Lower lobe of right lung (tissue), 2 donors: ENCODE data around the gene NFILZ. TPM values are rescaled to one million over a fixed set of nuclear protein-coding genes. Genes with fewer than 3 reads are reported as not detected.
A peak's percentile ranks its signal among the peaks of the same experiment; 100 is the strongest.
"Not testable (repeated sequence)": the region's sequence is repeated elsewhere in the genome, so short reads cannot be mapped to it uniquely, and the experiment has no call there.

Experiments used
- ATAC-seq, 2 donors: fragments of 200-7000 bp; cut with Tn5 transposase; one replicate each; pipeline ENCODE4 v1.9.1; 2020 to 2022; ENCODE audit warnings: mild to moderate bottlenecking in 2 of 2, moderate library complexity in 2 of 2
- DNase-seq: peaks from one replicate; pipeline ENCODE4 v3.0.0-alpha.2; 2020
- H3K27ac ChIP-seq: fragments of 200-600 bp; one replicate; pipeline ENCODE4 v1.8.0; 2022
- H3K27me3 ChIP-seq: fragments of 200-600 bp; one replicate; pipeline ENCODE4 v1.8.0; 2022; ENCODE audit warnings: low read depth
- H3K36me3 ChIP-seq: fragments of 200-600 bp; one replicate; pipeline ENCODE4 v1.8.0; 2022; ENCODE audit warnings: mild to moderate bottlenecking
- H3K4me1 ChIP-seq: fragments of 200-600 bp; one replicate; pipeline ENCODE4 v1.8.0; 2022
- H3K4me3 ChIP-seq: fragments of 200-600 bp; one replicate; pipeline ENCODE4 v1.8.0; 2022; ENCODE audit warnings: mild to moderate bottlenecking
- H3K9me3 ChIP-seq: fragments of 200-600 bp; one replicate; pipeline ENCODE4 v1.8.0; 2022
- CTCF ChIP-seq: fragments of 200-600 bp; IDR thresholded peaks from one replicate; pipeline ENCODE4 v1.8.0; 2022; ENCODE audit warnings: antibody characterized with exemption, mild to moderate bottlenecking
- intact Hi-C: fragments of 100-400 bp; cut with DNase I; formaldehyde crosslinking; loops from one replicate; pipeline ENCODE4 v1.11.0; 2022
- total RNA-seq: library from RNA; stranded (reverse); fragmentation: NEBNext Ultra II Directional; extraction: Animal tissue kit (Norgen Biotek cat#: 25700); gene quantifications from one replicate; pipeline ENCODE4 v1.2.1, GENCODE V29; 2021
- donor health status: DM: no; HTN: yes; CAD: no; lungs with severe emphysema.

NFILZ gene
- total RNA-seq, 1 donor from 2014 or later: not detected

DNA sequence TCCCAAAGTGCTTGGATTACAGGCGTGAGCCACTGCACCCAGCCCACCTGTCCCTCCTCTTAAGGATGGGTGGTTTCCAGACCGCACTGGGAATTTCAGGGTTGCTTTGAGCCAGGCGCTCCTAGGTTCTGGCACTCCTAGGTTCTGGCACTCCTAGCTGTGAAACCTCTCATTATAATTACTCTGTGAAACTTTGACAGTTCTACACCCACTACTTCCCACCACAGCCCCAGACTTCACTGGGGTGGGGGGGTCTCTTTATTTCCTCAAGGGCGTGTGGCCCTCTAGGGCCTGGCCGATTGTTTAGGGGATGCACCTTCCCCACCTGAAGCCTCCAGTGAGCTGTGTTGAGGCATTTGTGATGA, 17.6 kb upstream of the NFILZ start:
- H3K4me3 ChIP-seq: no peak overlapping the region
- peaks cover 20% of the 10 kb centered on the region for H3K4me1 ChIP-seq
- DNase-seq (no peak), ATAC-seq (no peak)
- H3K27ac ChIP-seq: no peak overlapping the region
- no peaks in the 10 kb centered on the region for H3K9me3 ChIP-seq
- H3K27me3 ChIP-seq: peaks cover 6% of the 10 kb centered on the region
- no peaks in the 10 kb centered on the region for H3K36me3 ChIP-seq
- TF ChIP-seq CTCF: no peak
- intact Hi-C loops: no loop called here

DNA sequence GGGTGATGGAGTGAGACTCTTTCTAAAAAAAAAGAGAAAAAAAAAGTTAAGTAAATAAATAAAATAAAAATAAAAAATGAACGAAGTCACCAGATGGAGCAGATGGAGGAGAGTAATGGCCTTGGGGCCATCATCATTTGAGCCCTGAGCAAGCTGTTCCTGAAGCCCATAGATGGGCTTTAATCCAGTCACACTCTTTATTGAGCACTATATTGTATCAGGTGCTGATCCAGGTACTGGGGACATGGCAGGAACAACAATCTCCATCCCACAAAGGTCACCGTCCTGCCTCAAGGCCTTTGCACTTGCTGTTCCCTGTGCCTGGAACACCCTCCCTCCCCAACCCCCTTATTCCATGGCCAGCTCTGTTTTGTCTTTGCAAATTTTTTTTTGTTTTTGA, 16.0 kb upstream of the NFILZ start:
- no peak for TF ChIP-seq CTCF
- Histone ChIP-seq H3K4me3 (no peak overlapping the region), H3K27ac (no peak overlapping the region), H3K36me3 (no peaks in the 10 kb centered on the region), H3K27me3 (peaks cover 4% of the 10 kb centered on the region), H3K9me3 (no peaks in the 10 kb centered on the region), H3K4me1 (peaks cover 5% of the 10 kb centered on the region)
- ATAC-seq (no peak), DNase-seq (no peak)
- intact Hi-C loops: no loop called here

DNA sequence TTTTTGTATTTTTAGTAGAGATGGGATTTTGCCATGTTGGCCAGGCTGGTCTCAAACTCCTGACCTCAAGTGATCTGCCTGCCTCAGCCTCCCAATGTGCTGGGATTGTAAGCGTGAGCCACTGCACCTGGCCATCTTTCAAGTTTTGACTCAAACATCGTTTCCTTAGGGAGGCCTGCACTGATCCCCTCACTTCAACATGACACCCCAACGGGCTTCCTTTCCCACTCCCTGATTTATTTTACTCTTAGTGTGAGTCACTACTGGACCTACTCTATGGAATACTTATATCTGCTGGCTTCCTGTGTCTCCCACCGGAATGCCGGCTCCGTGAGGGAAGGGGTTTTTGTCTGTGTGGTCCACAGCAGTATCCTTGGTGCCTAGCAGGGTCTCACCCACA, 15.4 kb upstream of the NFILZ start:
- no peaks in the 10 kb centered on the region for H3K9me3 ChIP-seq
- H3K27me3 ChIP-seq: no peaks in the 10 kb centered on the region
- H3K36me3 ChIP-seq: no peaks in the 10 kb centered on the region
- no peak overlapping the region for H3K27ac ChIP-seq
- H3K4me1 ChIP-seq: no peaks in the 10 kb centered on the region
- DNase-seq (no peak), ATAC-seq (no peak)
- TF ChIP-seq CTCF: no peak
- intact Hi-C loops: no loop called here
- no peak overlapping the region for H3K4me3 ChIP-seq

GRCh38 chr19:8615813-8616596, 14.4 kb upstream of the NFILZ start:
- DNase-seq (peak; percentile 74), ATAC-seq (peak; percentile 58 to 77)
- no peaks in the 10 kb centered on the region for H3K9me3 ChIP-seq

GRCh38 chr19:8616861-8617260, 13.6 kb upstream of the NFILZ start:
- intact Hi-C loops: no loop called here
- no peak for TF ChIP-seq CTCF
- H3K27ac ChIP-seq: no peak overlapping the region

More at GRCh38 chr19:8615813-8616596, 14.4 kb upstream of the NFILZ start:
- no peaks in the 10 kb centered on the region for H3K4me1 ChIP-seq
- H3K27me3 ChIP-seq: peaks cover 5% of the 10 kb centered on the region
- H3K27ac ChIP-seq: no peak overlapping the region
- H3K4me3 ChIP-seq: no peak overlapping the region
- H3K36me3 ChIP-seq: no peaks in the 10 kb centered on the region
- peak; percentile 93 for TF ChIP-seq CTCF
- intact Hi-C loops: no loop called here

GRCh38 chr19:8617325-8617724, 13.1 kb upstream of the NFILZ start:
- DNase-seq, H3K36me3 ChIP-seq, ATAC-seq, H3K9me3 ChIP-seq, H3K4me3 ChIP-seq, H3K27ac ChIP-seq, intact Hi-C loops, H3K4me1 ChIP-seq, H3K27me3 ChIP-seq: not testable (repeated sequence)

More at GRCh38 chr19:8616861-8617260, 13.6 kb upstream of the NFILZ start:
- DNase-seq (no peak), ATAC-seq (no peak)
- H3K4me3 ChIP-seq: no peak overlapping the region
- H3K9me3 ChIP-seq: no peaks in the 10 kb centered on the region
- H3K4me1 ChIP-seq: no peaks in the 10 kb centered on the region
- H3K27me3 ChIP-seq: peaks cover 5% of the 10 kb centered on the region
- no peaks in the 10 kb centered on the region for H3K36me3 ChIP-seq
